ENCODE results near the gene TCEAL7.

The TCEAL7 gene

DNA sequence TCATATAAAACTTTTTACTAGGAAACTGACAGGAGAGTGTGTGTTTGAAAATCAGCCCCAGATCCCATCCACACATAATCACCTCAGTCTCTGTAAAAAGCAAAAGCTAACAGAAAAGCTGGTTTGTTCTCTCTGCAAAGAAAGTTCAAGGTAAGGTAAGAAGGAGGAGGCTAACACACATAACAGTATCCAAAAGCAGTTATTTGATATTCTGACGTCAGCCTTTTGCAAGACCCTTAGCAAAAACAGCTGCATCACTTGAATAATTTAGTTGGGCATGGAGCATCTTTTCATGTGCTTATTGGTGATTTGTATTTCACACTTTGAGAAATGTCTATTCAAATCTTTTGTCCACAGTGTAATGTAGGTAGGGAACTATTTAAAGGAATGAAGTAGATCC is 31.8 kb downstream of the TCEAL7 start:
- H3K9me3 ChIP-seq (ENCODE audit: control insufficient read depth, low read length): no peaks in the 10 kb centered on the region
- peaks cover 2% of the 10 kb centered on the region for H3K4me1 ChIP-seq
- no peak overlapping the region for H2AFZ ChIP-seq
- TF ChIP-seq, protein P1, sequence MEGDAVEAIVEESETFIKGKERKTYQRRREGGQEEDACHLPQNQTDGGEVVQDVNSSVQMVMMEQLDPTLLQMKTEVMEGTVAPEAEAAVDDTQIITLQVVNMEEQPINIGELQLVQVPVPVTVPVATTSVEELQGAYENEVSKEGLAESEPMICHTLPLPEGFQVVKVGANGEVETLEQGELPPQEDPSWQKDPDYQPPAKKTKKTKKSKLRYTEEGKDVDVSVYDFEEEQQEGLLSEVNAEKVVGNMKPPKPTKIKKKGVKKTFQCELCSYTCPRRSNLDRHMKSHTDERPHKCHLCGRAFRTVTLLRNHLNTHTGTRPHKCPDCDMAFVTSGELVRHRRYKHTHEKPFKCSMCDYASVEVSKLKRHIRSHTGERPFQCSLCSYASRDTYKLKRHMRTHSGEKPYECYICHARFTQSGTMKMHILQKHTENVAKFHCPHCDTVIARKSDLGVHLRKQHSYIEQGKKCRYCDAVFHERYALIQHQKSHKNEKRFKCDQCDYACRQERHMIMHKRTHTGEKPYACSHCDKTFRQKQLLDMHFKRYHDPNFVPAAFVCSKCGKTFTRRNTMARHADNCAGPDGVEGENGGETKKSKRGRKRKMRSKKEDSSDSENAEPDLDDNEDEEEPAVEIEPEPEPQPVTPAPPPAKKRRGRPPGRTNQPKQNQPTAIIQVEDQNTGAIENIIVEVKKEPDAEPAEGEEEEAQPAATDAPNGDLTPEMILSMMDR (IDR thresholded peaks at IDR 0.05): no peak
- H3K27ac ChIP-seq: no peak overlapping the region
- H3K36me3 ChIP-seq (ENCODE audit: control insufficient read depth, insufficient read depth, low read length): no peaks in the 10 kb centered on the region
- H3K79me2 ChIP-seq: no peaks in the 10 kb centered on the region
- no peak overlapping the region for H3K4me2 ChIP-seq (ENCODE audit: low read length)
- H3K9ac ChIP-seq: no peak overlapping the region
- H3K4me3 ChIP-seq (ENCODE audit: low read depth, low read length): no peak overlapping the region
- H3K27me3 ChIP-seq (ENCODE audit: control insufficient read depth, insufficient read depth, low read length): no peaks in the 10 kb centered on the region

DNA sequence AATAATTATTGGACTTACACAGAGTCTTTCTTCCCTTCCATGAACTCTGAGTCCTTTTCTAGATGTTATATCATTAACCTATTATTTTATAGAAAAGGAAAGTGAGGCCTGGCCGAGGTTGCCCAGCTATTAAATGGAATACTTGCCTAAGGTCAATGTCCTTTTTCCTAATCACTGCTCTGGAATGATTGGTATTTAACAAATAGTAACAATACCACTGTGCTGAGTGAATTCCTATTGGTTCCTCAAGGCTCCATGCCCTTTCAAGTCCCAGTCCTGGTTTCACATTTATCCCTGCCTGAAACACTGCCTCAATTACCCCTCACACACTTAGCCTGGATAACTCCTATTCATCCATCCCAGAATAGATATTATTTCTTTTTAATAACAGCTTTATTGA is 32.4 kb downstream of the TCEAL7 start:
- Histone ChIP-seq H3K9me3 (ENCODE audit: control insufficient read depth, low read length) (no peaks in the 10 kb centered on the region), H3K79me2 (no peaks in the 10 kb centered on the region), H3K4me3 (ENCODE audit: low read depth, low read length) (no peak overlapping the region), H3K9ac (no peak overlapping the region), H2AFZ (no peak overlapping the region), H3K36me3 (ENCODE audit: control insufficient read depth, insufficient read depth, low read length) (no peaks in the 10 kb centered on the region), H3K4me2 (ENCODE audit: low read length) (no peak overlapping the region), H3K27me3 (ENCODE audit: control insufficient read depth, insufficient read depth, low read length) (no peaks in the 10 kb centered on the region), H3K27ac (no peak overlapping the region), H3K4me1 (peaks cover 2% of the 10 kb centered on the region)
- TF ChIP-seq, protein P1 (IDR thresholded peaks at IDR 0.05): no peak

GRCh38 chrX:103363046-103363445 is 33.0 kb downstream of the TCEAL7 start:
- Histone ChIP-seq H3K4me1 (peaks cover 2% of the 10 kb centered on the region), H3K79me2 (no peaks in the 10 kb centered on the region), H3K27me3 (ENCODE audit: control insufficient read depth, insufficient read depth, low read length) (no peaks in the 10 kb centered on the region), H3K9ac (no peak overlapping the region), H3K27ac (no peak overlapping the region), H3K9me3 (ENCODE audit: control insufficient read depth, low read length) (no peaks in the 10 kb centered on the region), H3K36me3 (ENCODE audit: control insufficient read depth, insufficient read depth, low read length) (no peaks in the 10 kb centered on the region), H3K4me3 (ENCODE audit: low read depth, low read length) (no peak overlapping the region), H2AFZ (no peak overlapping the region), H3K4me2 (ENCODE audit: low read length) (no peak overlapping the region)
- TF ChIP-seq, protein P1 (IDR thresholded peaks at IDR 0.05): no peak

DNA sequence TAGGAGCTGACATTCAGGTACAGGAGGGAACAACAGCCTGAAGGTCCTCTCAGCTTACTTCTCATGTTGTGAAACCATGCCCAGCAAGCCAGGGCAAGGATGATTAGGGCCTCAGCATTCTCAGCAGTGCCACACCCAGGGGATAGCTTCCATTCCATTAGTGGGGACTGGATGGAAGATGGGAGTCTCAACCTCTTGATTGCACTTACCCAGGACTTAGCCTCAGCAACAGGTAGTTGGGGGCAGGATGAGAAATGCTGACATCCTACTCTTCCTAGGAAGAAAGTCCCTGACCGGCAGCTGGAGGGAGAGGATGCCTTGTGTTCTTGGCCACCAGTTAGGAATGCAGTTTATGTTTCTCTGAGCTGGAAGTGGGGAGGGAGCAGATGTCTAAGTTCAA is 37.5 kb downstream of the TCEAL7 start:
- no peaks in the 10 kb centered on the region for H3K4me1 ChIP-seq
- no peaks in the 10 kb centered on the region for H3K79me2 ChIP-seq

DNA sequence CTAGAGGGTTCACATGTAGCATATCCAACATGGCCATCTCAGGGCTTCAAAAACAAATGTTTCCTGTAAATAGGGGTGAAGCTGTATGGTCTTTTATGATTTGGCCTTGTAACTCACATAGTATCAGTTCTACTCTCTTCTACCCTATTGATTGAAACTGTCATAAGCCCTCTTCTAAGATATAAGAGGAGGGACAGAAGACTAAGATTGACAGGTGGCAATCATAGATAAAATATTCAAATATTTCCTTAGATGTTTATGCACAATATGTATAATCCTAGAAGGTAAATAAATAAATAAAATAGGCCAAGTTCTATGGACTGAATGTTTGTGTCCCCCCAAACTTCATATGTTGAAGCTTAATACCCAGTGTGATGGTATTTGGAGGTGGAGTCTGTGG is 39.4 kb downstream of the TCEAL7 start:
- Histone ChIP-seq H3K4me2 (ENCODE audit: low read length) (no peak overlapping the region), H3K36me3 (ENCODE audit: control insufficient read depth, insufficient read depth, low read length) (no peaks in the 10 kb centered on the region), H3K9me3 (ENCODE audit: control insufficient read depth, low read length) (no peaks in the 10 kb centered on the region), H3K79me2 (no peaks in the 10 kb centered on the region), H3K27ac (no peak overlapping the region), H3K4me1 (no peaks in the 10 kb centered on the region), H3K4me3 (ENCODE audit: low read depth, low read length) (no peak overlapping the region), H2AFZ (no peak overlapping the region), H3K27me3 (ENCODE audit: control insufficient read depth, insufficient read depth, low read length) (no peaks in the 10 kb centered on the region), H3K9ac (no peak overlapping the region)
- TF ChIP-seq, protein P1 (IDR thresholded peaks at IDR 0.05): no peak

More for the DNA sequence above, 37.5 kb downstream of the TCEAL7 start:
- Histone ChIP-seq H3K4me3 (ENCODE audit: low read depth, low read length) (no peak overlapping the region), H3K9me3 (ENCODE audit: control insufficient read depth, low read length) (no peaks in the 10 kb centered on the region), H3K4me2 (ENCODE audit: low read length) (no peak overlapping the region), H2AFZ (no peak overlapping the region), H3K27ac (no peak overlapping the region), H3K27me3 (ENCODE audit: control insufficient read depth, insufficient read depth, low read length) (no peaks in the 10 kb centered on the region), H3K9ac (no peak overlapping the region), H3K36me3 (ENCODE audit: control insufficient read depth, insufficient read depth, low read length) (no peaks in the 10 kb centered on the region)
- TF ChIP-seq, protein P1 (IDR thresholded peaks at IDR 0.05): no peak

Measured in parathyroid adenoma (tissue), 2 donors.